SK-N-SH (cell line): Measurements from ENCODE around the gene CEP170. TPM values are rescaled to one million over a fixed set of nuclear protein-coding genes. Genes with fewer than 3 reads are reported as not detected.

Experiments used
- CTCF ChIA-PET: fragments of 300-600, 350-600 bp; formaldehyde crosslinking; extraction: SDS; loops from one replicate; lab custom pipeline; 2021; lab: Yijun Ruan, JAX
- POLR2A ChIA-PET: fragments of 350-600 bp; sonication (Branson Sonifier 250); formaldehyde crosslinking; extraction: SDS; loops from one replicate; lab custom pipeline; 2020; ENCODE audit warnings: antibody characterized with exemption, inconsistent platforms; lab: Yijun Ruan, JAX
- DNase-seq: peaks from one replicate; pipeline ENCODE4 v3.0.0; 2012
- H2AFZ ChIP-seq: fragments of 200-600 bp; sonication (generic); 2 replicates; pipeline ENCODE4 v1.8.1; 2016; ENCODE audit warnings: antibody characterized with exemption, mild to moderate bottlenecking, low read depth
- H3F3A ChIP-seq: fragments of 200-600 bp; sonication (generic); replicated peaks from 2 replicates; pipeline ENCODE3; 2016; ENCODE audit warnings: antibody characterized with exemption, mild to moderate bottlenecking; ENCODE audit not compliant: insufficient read depth
- H3K27ac ChIP-seq, 2 experiments: fragments of 200-500 bp in 1 of 2; fragments of 200-600 bp in 1 of 2; sonication (Bioruptor generic) in 1 of 2; sonication (generic), shearing (Covaris generic) in 1 of 2; 2 replicates each; pipeline versions ENCODE4 v1.5.1 to v1.6.1; 2014 to 2016; ENCODE audit warnings: low read depth in 2 of 2, inconsistent platforms in 1 of 2, low read length in 1 of 2, mild to moderate bottlenecking in 1 of 2, mixed read lengths in 1 of 2
- H3K27me3 ChIP-seq: fragments of 200-600 bp; sonication (generic), shearing (Covaris generic); 2 replicates; pipeline ENCODE4 v1.6.1; 2016; ENCODE audit warnings: mixed run types; ENCODE audit not compliant: insufficient read depth
- H3K36me3 ChIP-seq, 2 experiments: fragments of 200-500 bp in 1 of 2; fragments of 200-600 bp in 1 of 2; sonication (Bioruptor generic) in 1 of 2; sonication (generic) in 1 of 2; replicated peaks in 1 of 2; 2 replicates each; pipeline versions ENCODE3 to v1.5.1; 2014 to 2016; ENCODE audit warnings: low read length in 1 of 2, mild to moderate bottlenecking in 1 of 2; ENCODE audit not compliant: insufficient read depth in 2 of 2, control insufficient read depth in 1 of 2
- H3K4me1 ChIP-seq, 2 experiments: fragments of 200-500 bp in 1 of 2; fragments of 200-600 bp in 1 of 2; sonication (Bioruptor generic) in 1 of 2; sonication (generic), shearing (Covaris generic) in 1 of 2; 2 replicates each; pipeline versions ENCODE4 v1.5.1 to v1.6.1; 2014 to 2016; ENCODE audit warnings: low read depth in 1 of 2, low read length in 1 of 2, mixed run types in 1 of 2; ENCODE audit not compliant: insufficient read depth in 2 of 2, control insufficient read depth in 1 of 2
- H3K4me2 ChIP-seq: fragments of 200-600 bp; sonication (generic), shearing (Covaris generic); 2 replicates; pipeline ENCODE4 v1.6.1; 2017; ENCODE audit warnings: mixed run types
- H3K4me3 ChIP-seq, 2 experiments: fragments of 200-500 bp in 1 of 2; fragments of 200-600 bp in 1 of 2; sonication (Bioruptor generic) in 1 of 2; sonication (generic), shearing (Covaris generic) in 1 of 2; 2 replicates each; pipeline versions ENCODE4 v1.5.1 to v1.8.1; 2014 to 2016; ENCODE audit warnings: low read depth in 2 of 2, inconsistent platforms in 1 of 2, low read length in 1 of 2, mild to moderate bottlenecking in 1 of 2, mixed read lengths in 1 of 2, moderate library complexity in 1 of 2
- H3K79me2 ChIP-seq: fragments of 200-600 bp; sonication (generic); 2 replicates; pipeline ENCODE4 v1.8.1; 2017; ENCODE audit warnings: mild to moderate bottlenecking; ENCODE audit not compliant: insufficient read depth
- H3K9ac ChIP-seq: fragments of 200-600 bp; sonication (generic); 2 replicates; pipeline ENCODE4 v1.6.1; 2017; ENCODE audit warnings: mixed run types
- H3K9me2 ChIP-seq: fragments of 200-600 bp; sonication (generic); 2 replicates; pipeline ENCODE4 v1.6.1; 2017; ENCODE audit warnings: mixed run types
- H3K9me3 ChIP-seq: fragments of 200-600 bp; sonication (generic); 2 replicates; pipeline ENCODE4 v1.6.1; 2017; ENCODE audit warnings: mixed run types, mild to moderate bottlenecking, moderate library complexity
- H4K20me1 ChIP-seq: fragments of 200-600 bp; sonication (generic); 2 replicates; pipeline ENCODE4 v1.6.1; 2017; ENCODE audit warnings: mild to moderate bottlenecking, mixed run types; ENCODE audit not compliant: insufficient read depth
- CHD2 ChIP-seq: fragments of 150-350 bp; IDR thresholded peaks from 2 replicates; pipeline ENCODE4 v1.6.1; 2018; ENCODE audit warnings: low read length; ENCODE audit not compliant: partially characterized antibody
- CTCF ChIP-seq: fragments of 200-600 bp; sonication (generic); IDR thresholded peaks from 2 replicates; pipeline ENCODE4 v1.6.1; 2017; ENCODE audit warnings: antibody characterized with exemption, mild to moderate bottlenecking, moderate library complexity
- ELF1 ChIP-seq: IDR thresholded peaks from 2 replicates; pipeline ENCODE4 v1.4.0; 2012
- EP300 ChIP-seq, 2 experiments: IDR thresholded peaks; 2 replicates each; pipeline versions ENCODE4 v1.4.0 to v1.6.1; 2012; ENCODE audit warnings: borderline replicate concordance in 1 of 2, low read depth in 1 of 2, low read length in 1 of 2
- FOXM1 ChIP-seq: IDR thresholded peaks from 2 replicates; pipeline ENCODE4 v1.4.0; 2012; ENCODE audit warnings: low read depth, mild to moderate bottlenecking
- GATA2 ChIP-seq: sonication (generic); formaldehyde crosslinking; IDR thresholded peaks from 2 replicates; pipeline ENCODE4 v1.5.0; 2020; ENCODE audit warnings: mild to moderate bottlenecking, missing genetic modification reagents
- JUND ChIP-seq: IDR thresholded peaks from 2 replicates; pipeline ENCODE4 v1.4.0; 2012
- MEF2A ChIP-seq: IDR thresholded peaks from 2 replicates; pipeline ENCODE4 v1.4.0; 2012; ENCODE audit warnings: low read depth, borderline replicate concordance
- MXI1 ChIP-seq: IDR thresholded peaks from 2 replicates; pipeline ENCODE4 v1.6.1; 2012; ENCODE audit warnings: mild to moderate bottlenecking, low read depth, low read length, improper control_type of control experiment
- NFIC ChIP-seq: IDR thresholded peaks from 2 replicates; pipeline ENCODE4 v1.4.0; 2012; ENCODE audit warnings: borderline replicate concordance
- PBX3 ChIP-seq: IDR thresholded peaks from 2 replicates; pipeline ENCODE4; 2012
- POLR2AphosphoS5 ChIP-seq: IDR thresholded peaks from 2 replicates; pipeline ENCODE4 v1.6.1; 2012; ENCODE audit warnings: low read depth, low read length
- RAD21 ChIP-seq: IDR thresholded peaks from 2 replicates; pipeline ENCODE4 v1.6.1; 2012; ENCODE audit warnings: mild to moderate bottlenecking, low read length
- SMC3 ChIP-seq: IDR thresholded peaks from 2 replicates; pipeline ENCODE4 v1.6.1; 2012; ENCODE audit warnings: low read depth, low read length, improper control_type of control experiment
- TAF1 ChIP-seq: IDR thresholded peaks from 2 replicates; pipeline ENCODE4 v1.6.1; 2012; ENCODE audit warnings: low read depth, mild to moderate bottlenecking, low read length, moderate library complexity, borderline replicate concordance
- TCF12 ChIP-seq: IDR thresholded peaks from 2 replicates; pipeline ENCODE4 v1.4.0; 2012
- TEAD4 ChIP-seq: IDR thresholded peaks from 2 replicates; pipeline ENCODE4 v1.4.0; 2012; ENCODE audit warnings: mild to moderate bottlenecking, borderline replicate concordance; ENCODE audit not compliant: insufficient read depth
- USF1 ChIP-seq: IDR thresholded peaks from 2 replicates; pipeline ENCODE4 v1.4.0; 2012; ENCODE audit warnings: low read depth, borderline replicate concordance
- WGBS: methylation state at CpG from one replicate; pipeline ENCODE4 v1.1.6; 2017; ENCODE audit warnings: low lambda C conversion rate; 5-methylcytosine and 5-hydroxymethylcytosine counted together
- polyA plus RNA-seq, 3 experiments: library from polyadenylated mRNA; depleted of rRNA; stranded (reverse); fragments of >200 nt; gene quantifications; 2 replicates each; pipeline ENCODE4 v1.2.3, GENCODE V29; 2012

CEP170 gene
- polyA plus RNA-seq, 1 of the 3 experiments (the other 2 are of a cell fraction): 67.2 TPM

GRCh38 chr1:243292117-243292516, 37.0 kb upstream of the CEP170 start:
- WGBS: 91% methylated on average over 5 of the region's 5 CpGs
- peaks cover 38% of the 10 kb centered on the region for H3F3A ChIP-seq
- no peak overlapping the region for H3K4me3 ChIP-seq
- H3K4me2 ChIP-seq: no peak overlapping the region
- ChIA-PET CTCF (no interaction called here), POLR2A (no interaction called here)
- peaks cover 23 to 46% of the 10 kb centered on the region in 2 experiments for H3K36me3 ChIP-seq
- H2AFZ ChIP-seq: no peak overlapping the region
- H3K9ac ChIP-seq: no peak overlapping the region
- H3K4me1 ChIP-seq: peaks cover 4 to 16% of the 10 kb centered on the region in 2 experiments; a peak in 3 of 4 replicates
- H3K27me3 ChIP-seq: no peaks in the 10 kb centered on the region
- peak overlapping the region; percentile 21 to 69; a peak in 1 of 4 replicates for H3K27ac ChIP-seq
- H3K9me2 ChIP-seq: no peaks in the 10 kb centered on the region
- peaks cover 49% of the 10 kb centered on the region for H3K79me2 ChIP-seq
- no peak for TF ChIP-seq TCF12
- no peak for TF ChIP-seq POLR2AphosphoS5
- TF ChIP-seq MXI1: no peak
- TF ChIP-seq CTCF: no peak
- TF ChIP-seq FOXM1: no peak
- TF ChIP-seq MEF2A: no peak
- TF ChIP-seq GATA2 (CRISPR knock-in tag): no peak
- no peak for TF ChIP-seq USF1
- TF ChIP-seq TAF1: no peak
- TF ChIP-seq CHD2: no peak
- no peak for TF ChIP-seq ELF1
- TF ChIP-seq NFIC: no peak
- H3K9me3 ChIP-seq: 0 out of 2 replicates have a peak, but pooled peaks cover 6% of the 10 kb centered on the region
- no peak for DNase-seq
- no peaks in the 10 kb centered on the region for H4K20me1 ChIP-seq

GRCh38 chr1:243291292-243291691, 36.2 kb upstream of the CEP170 start:
- H3K4me1 ChIP-seq: peaks cover 4 to 22% of the 10 kb centered on the region in 2 experiments; a peak in 3 of 4 replicates
- peaks cover 48% of the 10 kb centered on the region for H3K79me2 ChIP-seq
- H3K27ac ChIP-seq: peak overlapping the region; percentile 21 to 69; a peak in 2 of 4 replicates
- H3K9ac ChIP-seq: no peak overlapping the region
- H4K20me1 ChIP-seq: no peaks in the 10 kb centered on the region
- TF ChIP-seq JUND: peak; percentile 27; the same call in 1 of the 2 replicates
- TF ChIP-seq RAD21: no peak
- no peak for TF ChIP-seq TAF1
- peak; percentile 60 for TF ChIP-seq TCF12
- no peak for TF ChIP-seq USF1
- peak in 1 of 2 experiments; percentile 60; a peak in 1 of 4 replicates for TF ChIP-seq EP300 (IDR thresholded peaks at IDR 0.05; ENCODE audit: borderline replicate concordance in 1 of 2, low read depth in 1 of 2, low read length in 1 of 2)
- TF ChIP-seq TEAD4: 0 out of 2 replicates have a peak, but pooled peaks have one; percentile 41
- TF ChIP-seq PBX3: peak; percentile 83
- no peak for TF ChIP-seq SMC3
- H3K4me2 ChIP-seq: no peak overlapping the region
- H3F3A ChIP-seq: peaks cover 46% of the 10 kb centered on the region
- H3K9me3 ChIP-seq: 0 out of 2 replicates have a peak, but pooled peaks cover 6% of the 10 kb centered on the region
- POLR2A ChIA-PET: no interaction called here
- H3K4me3 ChIP-seq: no peak overlapping the region
- no peaks in the 10 kb centered on the region for H3K9me2 ChIP-seq
- H3K36me3 ChIP-seq: peaks cover 22 to 43% of the 10 kb centered on the region in 2 experiments
- H3K27me3 ChIP-seq: no peaks in the 10 kb centered on the region
- CTCF ChIA-PET: no interaction called here
- no peak for DNase-seq
- 58% methylated on average over 1 of the region's 1 CpG for WGBS
- no peak overlapping the region for H2AFZ ChIP-seq
